Endothelial cell of umbilical vein (primary cell): ENCODE results near the gene IL3. TPM values are rescaled to one million over a fixed set of nuclear protein-coding genes. Genes with fewer than 3 reads are reported as not detected.

Experiments
- BruUV-seq: library from RNA; stranded (reverse); fragments of 400-500 nt; replicated peaks from 2 replicates; lab custom pipeline; 2021; lab: Mats Ljungman, UMichigan
- CTCF ChIA-PET: fragments of 300-600, 350-600 bp; sonication (Branson Sonifier 250); formaldehyde crosslinking; loops from one replicate; lab custom pipeline; 2021; ENCODE audit warnings: antibody characterized with exemption, inconsistent platforms; lab: Charles Lee
- POLR2A ChIA-PET: fragments of 300-600, 350-600 bp; sonication (Branson Sonifier 250); formaldehyde crosslinking; loops from one replicate; lab custom pipeline; 2021; ENCODE audit warnings: antibody characterized with exemption, inconsistent platforms; lab: Charles Lee
- DNase-seq: peaks from one replicate; pipeline ENCODE4 v3.0.0-alpha.2; 2011; ENCODE audit warnings: low read depth, low spot score
- FAIRE-seq: peaks from 2 replicates; lab custom pipeline; 2011; peaks lifted over from hg19 to GRCh38; lab: Jason Lieb, UNC
- H2AFZ ChIP-seq: 2 replicates; pipeline ENCODE4 v1.6.0; 2012; ENCODE audit warnings: low read depth, low read length, control low read depth, inconsistent platforms
- H3K27ac ChIP-seq: 2 replicates; pipeline ENCODE4 v1.5.1; 2011; ENCODE audit warnings: low read depth, mild to moderate bottlenecking, control low read depth, low read length, moderate library complexity; ENCODE audit not compliant: insufficient read depth
- H3K27me3 ChIP-seq, 2 experiments: 2 replicates each; pipeline versions ENCODE4 v1.6.0 to v1.6.1; 2011; ENCODE audit warnings: low read length in 2 of 2, mixed read lengths in 1 of 2; ENCODE audit not compliant: control insufficient read depth in 2 of 2, insufficient read depth in 2 of 2
- H3K36me3 ChIP-seq, 2 experiments: 2 replicates in 1 of 2; 3 replicates in 1 of 2; pipeline ENCODE4 v1.5.1; 2011; ENCODE audit warnings: low read length in 2 of 2, mild to moderate bottlenecking in 1 of 2, moderate library complexity in 1 of 2; ENCODE audit not compliant: control insufficient read depth in 2 of 2, insufficient read depth in 2 of 2; ENCODE audit errors: extremely low read depth in 1 of 2
- H3K4me1 ChIP-seq: 3 replicates; pipeline ENCODE4 v1.5.1; 2011; ENCODE audit warnings: mild to moderate bottlenecking, low read length; ENCODE audit not compliant: control insufficient read depth, insufficient read depth; ENCODE audit errors: extremely low read depth
- H3K4me2 ChIP-seq: 2 replicates; pipeline ENCODE4 v1.6.1; 2011; ENCODE audit warnings: low read length, control low read depth, mixed read lengths; ENCODE audit not compliant: insufficient read depth
- H3K4me3 ChIP-seq, 3 experiments: fragments of 200-600 bp in 1 of 3; sonication (generic), shearing (Covaris generic) in 1 of 3; replicated peaks in 1 of 3; 2 replicates each; pipeline ENCODE4 v1.5.1; 2011 to 2016; ENCODE audit warnings: control low read depth in 3 of 3, low read length in 3 of 3, mild to moderate bottlenecking in 2 of 3, inconsistent platforms in 1 of 3, low read depth in 1 of 3, moderate library complexity in 1 of 3; ENCODE audit not compliant: insufficient read depth in 1 of 3
- H3K79me2 ChIP-seq: 2 replicates; pipeline ENCODE4 v1.6.0; 2012; ENCODE audit warnings: low read length, inconsistent platforms; ENCODE audit not compliant: control insufficient read depth, insufficient read depth
- H3K9ac ChIP-seq: replicated peaks from 2 replicates; pipeline ENCODE3; 2011; ENCODE audit warnings: low read length, control low read depth; ENCODE audit not compliant: insufficient read depth; ENCODE audit errors: extremely low read depth
- H3K9me1 ChIP-seq: replicated peaks from 3 replicates; pipeline ENCODE4 v1.6.0; 2011; ENCODE audit warnings: mild to moderate bottlenecking, low read length; ENCODE audit not compliant: control insufficient read depth, insufficient read depth; ENCODE audit errors: extremely low read depth
- H3K9me3 ChIP-seq: replicated peaks from 2 replicates; pipeline ENCODE4 v1.5.1; 2012; ENCODE audit warnings: low read length, inconsistent platforms; ENCODE audit not compliant: control insufficient read depth, insufficient read depth
- H4K20me1 ChIP-seq: replicated peaks from 2 replicates; pipeline ENCODE3; 2011; ENCODE audit warnings: mild to moderate bottlenecking, low read length; ENCODE audit not compliant: control insufficient read depth, insufficient read depth; ENCODE audit errors: extremely low read depth
- EZH2 ChIP-seq: IDR thresholded peaks from 2 replicates; pipeline ENCODE4 v1.6.1; 2012; ENCODE audit warnings: borderline replicate concordance, low read depth, mild to moderate bottlenecking, moderate library complexity, low read length, inconsistent platforms; ENCODE audit not compliant: severe bottlenecking
- FOS ChIP-seq: IDR thresholded peaks from 2 replicates; pipeline ENCODE4 v1.6.1; 2011; ENCODE audit warnings: mild to moderate bottlenecking, low read length, moderate library complexity, borderline replicate concordance; ENCODE audit not compliant: insufficient read depth
- GATA2 ChIP-seq: IDR thresholded peaks from 2 replicates; pipeline ENCODE4 v1.7.0; 2011; ENCODE audit warnings: low read depth, mild to moderate bottlenecking, moderate library complexity, mixed read lengths, low read length; ENCODE audit not compliant: insufficient read length, insufficient read depth
- JUN ChIP-seq: IDR thresholded peaks from 2 replicates; pipeline ENCODE4 v1.6.1; 2011; ENCODE audit warnings: borderline replicate concordance, low read depth; ENCODE audit not compliant: insufficient read length, insufficient read depth
- MYC ChIP-seq: IDR thresholded peaks from one replicate; pipeline ENCODE4 v1.6.1; 2011; ENCODE audit warnings: mild to moderate bottlenecking, low read depth, low read length
- POLR2A ChIP-seq: IDR thresholded peaks from 2 replicates; pipeline ENCODE4 v1.6.1; 2012; ENCODE audit warnings: low read depth, mild to moderate bottlenecking, control low read depth, low read length
- POLR2AphosphoS5 ChIP-seq: IDR thresholded peaks from 2 replicates; pipeline ENCODE4 v1.6.1; 2012; ENCODE audit warnings: low read depth, mild to moderate bottlenecking, control low read depth, low read length, moderate library complexity; ENCODE audit not compliant: insufficient read depth
- dilution Hi-C: fragments of 300-500 bp; cut with MboI; formaldehyde crosslinking; loops from one replicate; pipeline ENCODE4 v1.15.0; 2019; ENCODE audit warnings: low sequenced_read_pairs; ENCODE audit not compliant: extremely low pct_ligation_motif_present
- intact Hi-C: fragments of 100-400 bp; cut with micrococcal nuclease; formaldehyde crosslinking; loops from one replicate; pipeline ENCODE4 v1.10.0; 2022
- polyA plus RNA-seq, 4 experiments: library from polyadenylated mRNA; depleted of rRNA in 3 of 4; stranded (reverse) in 3 of 4; unstranded in 1 of 4; fragments of >200 nt; gene quantifications; 2 replicates each; pipeline versions ENCODE4 v1.2.1 to v1.2.3, GENCODE V29; 2011 to 2012; ENCODE audit warnings: missing spikeins in 1 of 4
- total RNA-seq: library from RNA; stranded (reverse); gene quantifications from 2 replicates; pipeline ENCODE4 v1.2.3, GENCODE V29; 2021
- TF ChIP-seq, protein P1 (sequence below): IDR thresholded peaks from 2 replicates; pipeline ENCODE4 v1.6.1; 2011; ENCODE audit not compliant: insufficient read depth, insufficient read length
- TF ChIP-seq, protein P2 (sequence below), 2 donors: IDR thresholded peaks; 1 replicate in 1 of 2; 2 replicates in 1 of 2; pipeline ENCODE4 v1.5.1; 2011; ENCODE audit warnings: low read length in 2 of 2, mild to moderate bottlenecking in 2 of 2, moderate library complexity in 2 of 2, control low read depth in 1 of 2, inconsistent platforms in 1 of 2, low read depth in 1 of 2; ENCODE audit not compliant: insufficient read depth in 1 of 2; ENCODE audit errors: extremely low read depth in 1 of 2

The IL3 gene
- total and polyA plus RNA-seq, 2 donors (not counting 3 experiments of a cell fraction or from before 2014, with no cell fraction given), result not detected

DNA sequence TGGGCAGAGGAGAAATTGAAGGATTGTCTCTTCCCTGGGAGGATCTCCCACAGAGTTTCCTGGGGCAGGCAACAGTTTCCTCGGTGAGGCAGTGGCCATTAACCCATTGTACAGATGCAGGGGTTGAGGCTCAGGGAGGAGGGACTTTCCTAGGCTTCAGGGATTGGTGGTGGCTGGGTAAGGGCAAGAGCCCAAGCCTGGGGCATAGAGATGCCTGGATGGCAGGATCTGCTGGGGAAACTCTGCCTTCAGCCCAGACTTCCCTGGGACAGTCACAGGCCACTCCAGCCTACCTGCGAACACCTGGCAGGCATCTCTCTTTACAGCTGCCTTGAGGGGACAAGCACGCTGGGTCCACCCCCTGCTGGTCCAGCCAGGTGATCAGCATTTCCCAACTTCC, 9.5 kb downstream of the IL3 start:
- intact Hi-C loops (no loop called here), dilution Hi-C loops (no loop called here)
- Histone ChIP-seq H3K4me2 (no peak overlapping the region), H3K4me3 (no peak overlapping the region), H2AFZ (no peak overlapping the region), H3K27me3 (no peaks in the 10 kb centered on the region), H3K9me3 (no peaks in the 10 kb centered on the region), H3K4me1 (peaks cover 26% of the 10 kb centered on the region), H3K27ac (no peak overlapping the region), H3K9me1 (no peaks in the 10 kb centered on the region), H3K9ac (no peak overlapping the region), H4K20me1 (no peaks in the 10 kb centered on the region), H3K79me2 (no peaks in the 10 kb centered on the region), H3K36me3 (no peaks in the 10 kb centered on the region)
- DNase-seq (no peak), FAIRE-seq (no peak)
- no TSS peak for BruUV-seq
- ChIA-PET CTCF (interaction anchor here (1.8 kb wide), 1 partner anchor 65 kb away, joined by 6 read pairs; no protein-coding TSS in a partner anchor), POLR2A (no interaction called here)
- TF ChIP-seq JUN, result no peak
- no peak for TF ChIP-seq POLR2A
- TF ChIP-seq, protein P1, sequence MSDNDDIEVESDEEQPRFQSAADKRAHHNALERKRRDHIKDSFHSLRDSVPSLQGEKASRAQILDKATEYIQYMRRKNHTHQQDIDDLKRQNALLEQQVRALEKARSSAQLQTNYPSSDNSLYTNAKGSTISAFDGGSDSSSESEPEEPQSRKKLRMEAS, result no peak
- no peak for TF ChIP-seq POLR2AphosphoS5
- TF ChIP-seq FOS, result no peak
- TF ChIP-seq GATA2, result no peak
- no peak for TF ChIP-seq MYC
- TF ChIP-seq, protein P2, sequence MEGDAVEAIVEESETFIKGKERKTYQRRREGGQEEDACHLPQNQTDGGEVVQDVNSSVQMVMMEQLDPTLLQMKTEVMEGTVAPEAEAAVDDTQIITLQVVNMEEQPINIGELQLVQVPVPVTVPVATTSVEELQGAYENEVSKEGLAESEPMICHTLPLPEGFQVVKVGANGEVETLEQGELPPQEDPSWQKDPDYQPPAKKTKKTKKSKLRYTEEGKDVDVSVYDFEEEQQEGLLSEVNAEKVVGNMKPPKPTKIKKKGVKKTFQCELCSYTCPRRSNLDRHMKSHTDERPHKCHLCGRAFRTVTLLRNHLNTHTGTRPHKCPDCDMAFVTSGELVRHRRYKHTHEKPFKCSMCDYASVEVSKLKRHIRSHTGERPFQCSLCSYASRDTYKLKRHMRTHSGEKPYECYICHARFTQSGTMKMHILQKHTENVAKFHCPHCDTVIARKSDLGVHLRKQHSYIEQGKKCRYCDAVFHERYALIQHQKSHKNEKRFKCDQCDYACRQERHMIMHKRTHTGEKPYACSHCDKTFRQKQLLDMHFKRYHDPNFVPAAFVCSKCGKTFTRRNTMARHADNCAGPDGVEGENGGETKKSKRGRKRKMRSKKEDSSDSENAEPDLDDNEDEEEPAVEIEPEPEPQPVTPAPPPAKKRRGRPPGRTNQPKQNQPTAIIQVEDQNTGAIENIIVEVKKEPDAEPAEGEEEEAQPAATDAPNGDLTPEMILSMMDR (IDR thresholded peaks at IDR 0.05; ENCODE audit: extremely low read depth in 1 of 2, insufficient read depth in 1 of 2, low read depth in 1 of 2, low read length in 2 of 2), result no peak
- no peak for TF ChIP-seq EZH2
